Lower lobe of right lung (tissue), 2 donors: ENCODE data around the gene KCNQ1. TPM values are rescaled to one million over a fixed set of nuclear protein-coding genes. Genes with fewer than 3 reads are reported as not detected.

ENCODE experiments used
- ATAC-seq, 2 donors: fragments of 200-7000 bp; cut with Tn5 transposase; one replicate each; pipeline ENCODE4 v1.9.1; 2020 to 2022; ENCODE audit warnings: mild to moderate bottlenecking in 2 of 2, moderate library complexity in 2 of 2
- DNase-seq: peaks from one replicate; pipeline ENCODE4 v3.0.0-alpha.2; 2020
- H3K27ac ChIP-seq: fragments of 200-600 bp; one replicate; pipeline ENCODE4 v1.8.0; 2022
- H3K27me3 ChIP-seq: fragments of 200-600 bp; one replicate; pipeline ENCODE4 v1.8.0; 2022; ENCODE audit warnings: low read depth
- H3K36me3 ChIP-seq: fragments of 200-600 bp; one replicate; pipeline ENCODE4 v1.8.0; 2022; ENCODE audit warnings: mild to moderate bottlenecking
- H3K4me1 ChIP-seq: fragments of 200-600 bp; one replicate; pipeline ENCODE4 v1.8.0; 2022
- H3K4me3 ChIP-seq: fragments of 200-600 bp; one replicate; pipeline ENCODE4 v1.8.0; 2022; ENCODE audit warnings: mild to moderate bottlenecking
- H3K9me3 ChIP-seq: fragments of 200-600 bp; one replicate; pipeline ENCODE4 v1.8.0; 2022
- CTCF ChIP-seq: fragments of 200-600 bp; IDR thresholded peaks from one replicate; pipeline ENCODE4 v1.8.0; 2022; ENCODE audit warnings: antibody characterized with exemption, mild to moderate bottlenecking
- intact Hi-C: fragments of 100-400 bp; cut with DNase I; formaldehyde crosslinking; loops from one replicate; pipeline ENCODE4 v1.11.0; 2022
- total RNA-seq: library from RNA; stranded (reverse); fragmentation: NEBNext Ultra II Directional; extraction: Animal tissue kit (Norgen Biotek cat#: 25700); gene quantifications from one replicate; pipeline ENCODE4 v1.2.1, GENCODE V29; 2021
- donor health status: DM: no; HTN: yes; CAD: no; lungs with severe emphysema.

The KCNQ1 gene
- total RNA-seq, 1 donor from 2014 or later = 51.0 TPM

GRCh38 chr11:2679011-2679676 is 234.3 kb downstream of the KCNQ1 start:
- TF ChIP-seq CTCF = no peak
- Histone ChIP-seq H3K27me3 (no peaks in the 10 kb centered on the region), H3K4me1 (peaks cover 5% of the 10 kb centered on the region), H3K27ac (no peak overlapping the region), H3K36me3 (no peaks in the 10 kb centered on the region), H3K4me3 (no peak overlapping the region), H3K9me3 (no peaks in the 10 kb centered on the region)
- DNase-seq (no peak), ATAC-seq (no peak)
- intact Hi-C loops = no loop called here

- H3K27ac ChIP-seq = no peak overlapping the region
- no peaks in the 10 kb centered on the region for H3K9me3 ChIP-seq
- DNase-seq (no peak), ATAC-seq (no peak)
- H3K27me3 ChIP-seq = no peaks in the 10 kb centered on the region
- no peak for TF ChIP-seq CTCF
- no peak overlapping the region for H3K4me3 ChIP-seq
- peaks cover 6% of the 10 kb centered on the region for H3K36me3 ChIP-seq
- H3K4me1 ChIP-seq = no peaks in the 10 kb centered on the region
- intact Hi-C loops = no loop called here
Measured at GRCh38 chr11:2681408-2682145, 236.8 kb downstream of the KCNQ1 start.

- Histone ChIP-seq H3K36me3 (peaks cover 6% of the 10 kb centered on the region), H3K9me3 (no peaks in the 10 kb centered on the region), H3K4me1 (peaks cover 19% of the 10 kb centered on the region), H3K27ac (no peak overlapping the region), H3K27me3 (no peaks in the 10 kb centered on the region), H3K4me3 (no peak overlapping the region)
- no peak for ATAC-seq
- no peak for DNase-seq
- intact Hi-C loops = no loop called here
- no peak for TF ChIP-seq CTCF
Measured at GRCh38 chr11:2683806-2684205, 239.0 kb downstream of the KCNQ1 start.

GRCh38 chr11:2684581-2684980 is 239.8 kb downstream of the KCNQ1 start:
- no peak overlapping the region for H3K27ac ChIP-seq
- no peak for DNase-seq
- H3K36me3 ChIP-seq = peaks cover 6% of the 10 kb centered on the region
- no peaks in the 10 kb centered on the region for H3K9me3 ChIP-seq
- no peak overlapping the region for H3K4me3 ChIP-seq
- intact Hi-C loops = no loop called here
- no peaks in the 10 kb centered on the region for H3K27me3 ChIP-seq
- ATAC-seq = no peak
- peaks cover 23% of the 10 kb centered on the region for H3K4me1 ChIP-seq
- no peak for TF ChIP-seq CTCF

GRCh38 chr11:2685051-2685450 is 240.2 kb downstream of the KCNQ1 start:
- Histone ChIP-seq H3K27ac (no peak overlapping the region), H3K27me3 (no peaks in the 10 kb centered on the region), H3K4me3 (no peak overlapping the region), H3K4me1 (peaks cover 28% of the 10 kb centered on the region), H3K36me3 (peaks cover 6% of the 10 kb centered on the region), H3K9me3 (no peaks in the 10 kb centered on the region)
- intact Hi-C loops = no loop called here
- TF ChIP-seq CTCF = no peak
- ATAC-seq (no peak), DNase-seq (no peak)
